HepG2 (cell line): ENCODE results near the gene KLHL35. TPM values are rescaled to one million over a fixed set of nuclear protein-coding genes. Genes with fewer than 3 reads are reported as not detected.
A peak's percentile ranks its signal among the peaks of the same experiment; 100 is the strongest.

Experiments used
- ATAC-seq: fragments of 200-7000 bp; cut with Tn5 transposase; 3 replicates; pipeline ENCODE4 v1.9.1; 2020; ENCODE audit warnings: mild to moderate bottlenecking, moderate library complexity
- BruUV-seq: library from RNA; stranded (reverse); fragments of 400-500 nt; replicated peaks from 2 replicates; lab custom pipeline; 2021; lab: Mats Ljungman, UMichigan
- CTCF ChIA-PET: fragments of 300-600 bp; formaldehyde crosslinking; extraction: SDS; loops from one replicate; lab custom pipeline; 2021; ENCODE audit warnings: low total read pairs, inconsistent platforms, low intra/inter-chr PET ratio; lab: Yijun Ruan, JAX
- POLR2A ChIA-PET: fragments of 350-600 bp; sonication (Branson Sonifier 250); formaldehyde crosslinking; loops from one replicate; lab custom pipeline; 2020; ENCODE audit warnings: antibody characterized with exemption, inconsistent platforms; lab: Yijun Ruan, JAX
- DNase-seq: peaks from one replicate; pipeline ENCODE4 v3.0.0-alpha.2; 2015; ENCODE audit warnings: low spot score
- FAIRE-seq: peaks from 3 replicates; lab custom pipeline; 2011; peaks lifted over from hg19 to GRCh38; lab: Jason Lieb, UNC
- H2AFZ ChIP-seq: one replicate; pipeline ENCODE4 v1.6.1; 2011; ENCODE audit warnings: low read length, inconsistent platforms
- H3K27ac ChIP-seq: fragments of 300-600 bp; 3 replicates; pipeline ENCODE4 v1.8.0; 2011; ENCODE audit warnings: mixed run types, mild to moderate bottlenecking, mixed read lengths, low read length, inconsistent platforms; ENCODE audit not compliant: insufficient read depth; ENCODE audit errors: extremely low read length
- H3K27me3 ChIP-seq, 2 experiments: fragments of 200-600 bp in 1 of 2; 2 replicates in 1 of 2; 3 replicates in 1 of 2; pipeline versions ENCODE4 v1.6.0 to v1.8.0; 2011; ENCODE audit warnings: low read length in 2 of 2, mild to moderate bottlenecking in 2 of 2, moderate library complexity in 2 of 2, inconsistent platforms in 1 of 2; ENCODE audit not compliant: insufficient read depth in 2 of 2, control insufficient read depth in 1 of 2
- H3K36me3 ChIP-seq, 2 experiments: fragments of 200-600 bp in 1 of 2; replicated peaks in 1 of 2; 2 replicates in 1 of 2; 3 replicates in 1 of 2; pipeline versions ENCODE4 v1.5.1 to v1.8.0; 2011; ENCODE audit warnings: low read length in 2 of 2, inconsistent platforms in 1 of 2; ENCODE audit not compliant: insufficient read depth in 2 of 2, control insufficient read depth in 1 of 2
- H3K4me1 ChIP-seq: 2 replicates; pipeline ENCODE4 v1.5.1; 2012; ENCODE audit warnings: low read length, inconsistent platforms; ENCODE audit not compliant: insufficient read depth
- H3K4me2 ChIP-seq: 2 replicates; pipeline ENCODE4 v1.6.0; 2011; ENCODE audit warnings: low read depth, low read length, inconsistent platforms
- H3K4me3 ChIP-seq, 3 experiments: fragments of 200-600 bp in 1 of 3; sonication (generic), shearing (Covaris generic) in 1 of 3; replicated peaks in 1 of 3; 2 replicates each; pipeline ENCODE4 v1.5.1; 2011 to 2016; ENCODE audit warnings: low read length in 3 of 3, inconsistent platforms in 2 of 3, low read depth in 2 of 3, mild to moderate bottlenecking in 2 of 3, control low read depth in 1 of 3, mixed read lengths in 1 of 3; ENCODE audit not compliant: insufficient read depth in 1 of 3
- H3K79me2 ChIP-seq: one replicate; pipeline ENCODE4 v1.6.1; 2011; ENCODE audit warnings: low read length, inconsistent platforms; ENCODE audit not compliant: insufficient read depth
- H3K9ac ChIP-seq: 2 replicates; pipeline ENCODE4 v1.6.0; 2011; ENCODE audit warnings: mild to moderate bottlenecking, low read depth, low read length, inconsistent platforms; ENCODE audit not compliant: insufficient read depth
- H3K9me3 ChIP-seq: 2 replicates; pipeline ENCODE4 v1.5.1; 2012; ENCODE audit warnings: mild to moderate bottlenecking, low read length
- H4K20me1 ChIP-seq: 2 replicates; pipeline ENCODE4 v1.6.0; 2011; ENCODE audit warnings: inconsistent platforms, mild to moderate bottlenecking, low read length, moderate library complexity; ENCODE audit not compliant: insufficient read depth
- GZF1 ChIP-seq: sonication (generic); formaldehyde crosslinking; IDR thresholded peaks from 2 replicates; pipeline ENCODE4 v1.5.1; 2020; ENCODE audit warnings: mild to moderate bottlenecking, missing genetic modification reagents
- NFATC3 ChIP-seq: sonication (generic); formaldehyde crosslinking; IDR thresholded peaks from 2 replicates; pipeline ENCODE4 v1.5.1; 2020; ENCODE audit warnings: mild to moderate bottlenecking, missing genetic modification reagents
- RBM22 ChIP-seq: fragments of 200-400 bp; formaldehyde crosslinking; optimal IDR thresholded peaks from 2 replicates; pipeline ENCODE3; 2017; ENCODE audit warnings: mild to moderate bottlenecking, low read length, moderate library complexity
- ZKSCAN1 ChIP-seq: fragments of 150-350 bp; IDR thresholded peaks from 2 replicates; pipeline ENCODE4 v1.6.1; 2014; ENCODE audit warnings: low read length
- ZNF143 ChIP-seq: sonication (generic); formaldehyde crosslinking; IDR thresholded peaks from 2 replicates; pipeline ENCODE4 v1.4.0; 2020; ENCODE audit warnings: missing genetic modification reagents
- ZNF263 ChIP-seq: sonication (generic); formaldehyde crosslinking; IDR thresholded peaks from 2 replicates; pipeline ENCODE4 v1.4.0; 2020; ENCODE audit warnings: missing genetic modification reagents
- ZNF446 ChIP-seq: sonication (generic); formaldehyde crosslinking; IDR thresholded peaks from 2 replicates; pipeline ENCODE4 v1.5.0; 2020; ENCODE audit warnings: mild to moderate bottlenecking, missing genetic modification reagents
- WGBS: methylation state at CpG from one replicate; pipeline ENCODE4 v1.1.6; 2017; ENCODE audit warnings: low lambda C conversion rate; 5-methylcytosine and 5-hydroxymethylcytosine counted together
- in situ Hi-C: cut with HindIII; loops from 2 replicates; pipeline ENCODE4 v1.10.0; 2017; ENCODE audit warnings: low pct_unique_long_range_greater_than_20kb; ENCODE audit not compliant: extremely low pct_ligation_motif_present
- intact Hi-C: fragments of 100-400 bp; cut with micrococcal nuclease; formaldehyde crosslinking; loops from one replicate; pipeline ENCODE4 v1.10.0; 2022; ENCODE audit not compliant: unreplicated experiment
- polyA plus RNA-seq, 8 experiments: library from polyadenylated mRNA; depleted of rRNA in 3 of 8; stranded (reverse) in 7 of 8; unstranded in 1 of 8; fragments of >200 nt; fragmentation: Illumina TruSeq in 4 of 8; extraction: Trizol in 4 of 8; gene quantifications; 2 replicates each; pipeline versions ENCODE4 v1.2.1 to v1.2.3, GENCODE V29; 2011 to 2016; ENCODE audit warnings: low read depth in 4 of 8, missing spikeins in 1 of 8, mixed read lengths in 1 of 8; ENCODE audit not compliant: insufficient read depth in 1 of 8
- total RNA-seq, 5 experiments: library from RNA; depleted of rRNA; stranded (reverse); fragments of >200 nt; fragmentation: Illumina TruSeq; extraction: Trizol; gene quantifications; 2 replicates each; pipeline ENCODE4 v1.2.3, GENCODE V29; 2016; ENCODE audit warnings: low read depth in 1 of 5
- TF ChIP-seq, protein P1 (sequence below): sonication (generic); formaldehyde crosslinking; IDR thresholded peaks from 2 replicates; pipeline ENCODE4 v1.9.0; 2021; ENCODE audit warnings: missing genetic modification reagents, borderline replicate concordance
- TF ChIP-seq, protein P2 (sequence below): sonication (generic); formaldehyde crosslinking; IDR thresholded peaks from 2 replicates; pipeline ENCODE4 v1.8.0; 2022; ENCODE audit warnings: missing genetic modification reagents, low read depth, mild to moderate bottlenecking, borderline replicate concordance
- TF ChIP-seq, protein P3 (sequence below): sonication (generic); formaldehyde crosslinking; IDR thresholded peaks from 2 replicates; pipeline ENCODE4 v1.8.1; 2023; ENCODE audit warnings: missing genetic modification reagents, inconsistent platforms, borderline replicate concordance

The KLHL35 gene
- total and polyA plus RNA-seq, 2 of the 13 experiments (the other 11 are each of a cell fraction or from before 2014, with no cell fraction given) = not detected

DNA sequence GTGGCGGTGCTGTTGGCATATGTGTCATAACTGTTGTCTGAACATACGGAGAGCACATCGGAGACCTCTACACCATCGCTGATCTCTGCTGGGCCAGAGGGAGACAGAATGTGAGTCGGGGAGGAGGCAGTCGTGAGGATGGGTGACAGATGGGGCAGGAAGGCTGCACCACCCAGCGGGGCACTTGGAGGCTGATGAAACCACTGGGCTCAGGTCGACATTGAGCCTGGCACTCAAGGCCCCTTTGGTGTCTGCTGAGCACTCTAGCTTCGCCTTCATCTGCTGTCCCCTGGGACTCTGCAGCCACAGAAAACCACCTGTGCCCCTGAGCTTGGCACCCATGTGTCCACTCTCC is 2.5 kb upstream of the KLHL35 start:
- POLR2A ChIA-PET = no interaction called here
- Histone ChIP-seq H3K4me3 (no peak overlapping the region), H3K9ac (no peak overlapping the region), H3K36me3 (peaks cover 6 to 31% of the 10 kb centered on the region in 2 experiments; a peak in 3 of 5 replicates), H3K4me1 (peaks cover 29% of the 10 kb centered on the region)
- ATAC-seq = no peak
- BruUV-seq = no TSS peak
- DNase-seq = no peak
- TF ChIP-seq RBM22 = peak; percentile 33
- TF ChIP-seq, protein P1, sequence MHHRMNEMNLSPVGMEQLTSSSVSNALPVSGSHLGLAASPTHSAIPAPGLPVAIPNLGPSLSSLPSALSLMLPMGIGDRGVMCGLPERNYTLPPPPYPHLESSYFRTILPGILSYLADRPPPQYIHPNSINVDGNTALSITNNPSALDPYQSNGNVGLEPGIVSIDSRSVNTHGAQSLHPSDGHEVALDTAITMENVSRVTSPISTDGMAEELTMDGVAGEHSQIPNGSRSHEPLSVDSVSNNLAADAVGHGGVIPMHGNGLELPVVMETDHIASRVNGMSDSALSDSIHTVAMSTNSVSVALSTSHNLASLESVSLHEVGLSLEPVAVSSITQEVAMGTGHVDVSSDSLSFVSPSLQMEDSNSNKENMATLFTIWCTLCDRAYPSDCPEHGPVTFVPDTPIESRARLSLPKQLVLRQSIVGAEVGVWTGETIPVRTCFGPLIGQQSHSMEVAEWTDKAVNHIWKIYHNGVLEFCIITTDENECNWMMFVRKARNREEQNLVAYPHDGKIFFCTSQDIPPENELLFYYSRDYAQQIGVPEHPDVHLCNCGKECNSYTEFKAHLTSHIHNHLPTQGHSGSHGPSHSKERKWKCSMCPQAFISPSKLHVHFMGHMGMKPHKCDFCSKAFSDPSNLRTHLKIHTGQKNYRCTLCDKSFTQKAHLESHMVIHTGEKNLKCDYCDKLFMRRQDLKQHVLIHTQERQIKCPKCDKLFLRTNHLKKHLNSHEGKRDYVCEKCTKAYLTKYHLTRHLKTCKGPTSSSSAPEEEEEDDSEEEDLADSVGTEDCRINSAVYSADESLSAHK (CRISPR knock-in tag) = no peak
- TF ChIP-seq, all 625 proteins: peak for 1
- CTCF ChIA-PET = no interaction called here
- no peaks in the 10 kb centered on the region for H4K20me1 ChIP-seq
- in situ Hi-C loops (no loop called here), intact Hi-C loops (no loop called here)
- no peak overlapping the region for H3K27ac ChIP-seq
- 96% methylated on average over 7 of the region's 9 CpGs for WGBS
- no peak for FAIRE-seq
- peaks cover 2 to 15% of the 10 kb centered on the region in 2 experiments; a peak in 4 of 5 replicates for H3K27me3 ChIP-seq
- no peaks in the 10 kb centered on the region for H3K79me2 ChIP-seq
- no peaks in the 10 kb centered on the region for H3K9me3 ChIP-seq
- H3K4me2 ChIP-seq = no peak overlapping the region
- H2AFZ ChIP-seq = no peak overlapping the region

DNA sequence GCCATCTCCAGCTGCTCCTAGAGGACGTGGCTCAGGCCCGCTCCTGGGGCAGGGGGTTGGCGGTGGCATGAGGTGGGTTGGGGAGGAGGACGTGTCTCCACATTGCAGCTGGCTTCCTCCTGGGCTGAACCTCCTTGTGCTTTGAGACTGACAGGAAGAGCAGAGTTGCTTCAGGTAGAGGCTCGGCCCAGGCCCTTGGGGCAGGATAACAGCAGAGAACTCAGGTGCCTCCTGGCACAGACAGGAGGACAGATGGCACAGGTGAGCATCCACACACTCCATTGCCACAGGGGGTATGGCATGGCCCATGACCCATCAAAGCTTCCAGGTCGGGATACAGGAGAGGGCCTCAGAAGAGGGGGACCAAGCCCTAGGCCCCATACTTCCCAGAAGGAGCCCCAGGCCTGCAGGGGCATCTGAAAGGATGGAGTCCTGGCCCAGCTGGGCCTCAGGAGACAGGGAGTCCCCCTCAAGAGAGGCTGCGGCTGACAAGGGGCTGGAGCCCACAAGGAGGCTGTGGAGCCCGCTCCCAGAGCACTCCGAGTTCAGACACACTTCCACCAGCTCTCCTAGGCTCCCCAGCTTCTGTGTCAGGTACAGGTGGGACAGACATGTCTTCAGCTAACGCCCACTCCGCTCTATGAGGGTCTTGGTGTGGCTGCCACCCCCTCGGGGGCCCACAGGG is 2.0 kb upstream of the KLHL35 start:
- no peak for DNase-seq
- no TSS peak for BruUV-seq
- Histone ChIP-seq H3K9ac (no peak overlapping the region), H3K4me3 (no peak overlapping the region), H3K27ac (no peak overlapping the region), H4K20me1 (no peaks in the 10 kb centered on the region), H3K27me3 (peaks cover 3 to 17% of the 10 kb centered on the region in 2 experiments; a peak in 4 of 5 replicates), H3K9me3 (no peaks in the 10 kb centered on the region), H3K36me3 (peaks cover 5 to 31% of the 10 kb centered on the region in 2 experiments; a peak in 2 of 5 replicates), H3K4me2 (no peak overlapping the region), H2AFZ (no peak overlapping the region), H3K79me2 (no peaks in the 10 kb centered on the region), H3K4me1 (peaks cover 29% of the 10 kb centered on the region)
- TF ChIP-seq, protein P2, sequence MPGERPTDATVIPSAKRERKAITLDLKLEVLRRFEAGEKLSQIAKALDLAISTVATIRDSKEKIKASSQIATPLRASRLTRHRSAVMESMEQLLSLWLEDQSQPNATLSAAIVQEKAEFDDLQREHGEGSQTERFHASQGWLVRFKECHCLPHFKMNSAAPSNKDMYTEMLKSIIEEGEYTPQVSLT (CRISPR knock-in tag) = no peak
- no peak for TF ChIP-seq ZKSCAN1
- no peak for TF ChIP-seq ZNF263 (CRISPR knock-in tag)
- TF ChIP-seq, protein P3, sequence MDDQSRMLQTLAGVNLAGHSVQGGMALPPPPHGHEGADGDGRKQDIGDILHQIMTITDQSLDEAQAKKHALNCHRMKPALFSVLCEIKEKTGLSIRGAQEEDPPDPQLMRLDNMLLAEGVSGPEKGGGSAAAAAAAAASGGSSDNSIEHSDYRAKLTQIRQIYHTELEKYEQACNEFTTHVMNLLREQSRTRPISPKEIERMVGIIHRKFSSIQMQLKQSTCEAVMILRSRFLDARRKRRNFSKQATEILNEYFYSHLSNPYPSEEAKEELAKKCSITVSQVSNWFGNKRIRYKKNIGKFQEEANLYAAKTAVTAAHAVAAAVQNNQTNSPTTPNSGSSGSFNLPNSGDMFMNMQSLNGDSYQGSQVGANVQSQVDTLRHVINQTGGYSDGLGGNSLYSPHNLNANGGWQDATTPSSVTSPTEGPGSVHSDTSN = no peak
- TF ChIP-seq ZNF446 (CRISPR knock-in tag) = no peak
- TF ChIP-seq ZNF143 (CRISPR knock-in tag) = no peak
- no peak for TF ChIP-seq GZF1 (CRISPR knock-in tag)
- TF ChIP-seq NFATC3 (CRISPR knock-in tag) = no peak
- intact Hi-C loops = no loop called here
- CTCF ChIA-PET = no interaction called here
- FAIRE-seq = no peak
- POLR2A ChIA-PET = no interaction called here
- in situ Hi-C loops = no loop called here
- WGBS = 100% methylated on average over 6 of the region's 12 CpGs
- no peak for ATAC-seq
